Smooth muscle cell (in vitro differentiated cells): ENCODE results near the gene SERPINE3. TPM values are rescaled to one million over a fixed set of nuclear protein-coding genes. Genes with fewer than 3 reads are reported as not detected.

ENCODE experiments used
- DNase-seq: peaks from one replicate; lab custom pipeline; 2025; ENCODE audit not compliant: unreplicated experiment; lab: John Stamatoyannopoulos, UW
- H2AFZ ChIP-seq: fragments of 200-600 bp; sonication (generic); 2 replicates; pipeline ENCODE4 v1.6.0; 2016; ENCODE audit warnings: antibody characterized with exemption, low read depth, mild to moderate bottlenecking
- H3F3A ChIP-seq: fragments of 200-600 bp; sonication (generic); 2 replicates; pipeline ENCODE4 v1.6.0; 2017; ENCODE audit warnings: antibody characterized with exemption, low read depth
- H3K27ac ChIP-seq: fragments of 200-600 bp; sonication (generic); 2 replicates; pipeline ENCODE4 v1.5.1; 2016; ENCODE audit warnings: low read depth, mild to moderate bottlenecking
- H3K27me3 ChIP-seq: fragments of 200-600 bp; sonication (generic); 2 replicates; pipeline ENCODE4 v1.6.1; 2016; ENCODE audit warnings: low read depth, mild to moderate bottlenecking
- H3K36me3 ChIP-seq: fragments of 200-600 bp; sonication (generic); 2 replicates; pipeline ENCODE4 v1.5.1; 2016; ENCODE audit warnings: low read depth
- H3K4me1 ChIP-seq: fragments of 200-600 bp; sonication (generic); 2 replicates; pipeline ENCODE4 v1.5.1; 2016; ENCODE audit warnings: low read depth
- H3K4me2 ChIP-seq: fragments of 200-600 bp; sonication (generic); 2 replicates; pipeline ENCODE4 v1.6.0; 2016; ENCODE audit warnings: mild to moderate bottlenecking
- H3K4me3 ChIP-seq: fragments of 200-600 bp; sonication (generic); 2 replicates; pipeline ENCODE4 v1.5.1; 2016; ENCODE audit warnings: mild to moderate bottlenecking
- H3K79me2 ChIP-seq: fragments of 200-600 bp; sonication (generic); 2 replicates; pipeline ENCODE4 v1.6.0; 2016; ENCODE audit warnings: low read depth, mild to moderate bottlenecking
- H3K9ac ChIP-seq: fragments of 200-600 bp; sonication (generic); 2 replicates; pipeline ENCODE4 v1.6.0; 2016; ENCODE audit warnings: low read depth
- H3K9me3 ChIP-seq: fragments of 200-600 bp; sonication (generic); replicated peaks from 2 replicates; pipeline ENCODE4 v1.5.1; 2016; ENCODE audit warnings: low read depth
- H4K20me1 ChIP-seq: fragments of 200-600 bp; sonication (generic); 2 replicates; pipeline ENCODE4 v1.6.0; 2016; ENCODE audit warnings: low read depth
- CTCF ChIP-seq: fragments of 200-600 bp; sonication (generic); IDR thresholded peaks from 2 replicates; pipeline ENCODE4 v1.5.1; 2017; ENCODE audit warnings: borderline replicate concordance, mild to moderate bottlenecking, antibody characterized with exemption; ENCODE audit not compliant: insufficient read depth, poor library complexity, severe bottlenecking
- WGBS: methylation state at CpG from one replicate; pipeline ENCODE4 v1.1.7; 2016; ENCODE audit warnings: low lambda C conversion rate; 5-methylcytosine and 5-hydroxymethylcytosine counted together
- polyA plus RNA-seq: library from polyadenylated mRNA; unstranded; fragments of >200 nt; fragmentation: Nextera tagmentation; extraction: Ambion mirVana; gene quantifications from 2 replicates; pipeline ENCODE4 v1.2.1, GENCODE V29; 2016
- total RNA-seq: library from RNA; depleted of rRNA; stranded (reverse); fragments of >200 nt; gene quantifications from 2 replicates; pipeline ENCODE4 v1.2.3, GENCODE V29; 2014

Gene SERPINE3
- total and polyA plus RNA-seq, 2 experiments from 2014 or later: not detected

GRCh38 chr13:51305271-51305967 is 34.1 kb upstream of the SERPINE3 start:
- H3K27me3 ChIP-seq: no peaks in the 10 kb centered on the region
- no peaks in the 10 kb centered on the region for H3K79me2 ChIP-seq
- no peaks in the 10 kb centered on the region for H3F3A ChIP-seq
- 55% methylated on average over 7 of the region's 7 CpGs for WGBS
- no peak overlapping the region for H3K4me2 ChIP-seq
- no peak for DNase-seq
- no peak overlapping the region for H3K4me3 ChIP-seq
- H3K9ac ChIP-seq: no peak overlapping the region
- no peaks in the 10 kb centered on the region for H4K20me1 ChIP-seq
- H3K4me1 ChIP-seq: peaks cover 54% of the 10 kb centered on the region
- H3K27ac ChIP-seq: no peak overlapping the region
- no peak overlapping the region for H2AFZ ChIP-seq
- H3K9me3 ChIP-seq: no peaks in the 10 kb centered on the region
- H3K36me3 ChIP-seq: no peaks in the 10 kb centered on the region
- TF ChIP-seq CTCF: no peak

- Histone ChIP-seq H3K4me3 (no peak overlapping the region), H3K27me3 (no peaks in the 10 kb centered on the region), H4K20me1 (no peaks in the 10 kb centered on the region), H3F3A (no peaks in the 10 kb centered on the region), H3K9me3 (no peaks in the 10 kb centered on the region), H2AFZ (no peak overlapping the region), H3K4me1 (peaks cover 59% of the 10 kb centered on the region), H3K4me2 (no peak overlapping the region), H3K9ac (no peak overlapping the region), H3K79me2 (no peaks in the 10 kb centered on the region), H3K27ac (no peak overlapping the region), H3K36me3 (no peaks in the 10 kb centered on the region)
- TF ChIP-seq CTCF: no peak
- DNase-seq: no peak
- 70% methylated on average over 6 of the region's 6 CpGs for WGBS
Observed at GRCh38 chr13:51308781-51309180, 30.7 kb upstream of the SERPINE3 start.

- WGBS: 94% methylated on average over 2 of the region's 2 CpGs
- H4K20me1 ChIP-seq: no peaks in the 10 kb centered on the region
- TF ChIP-seq CTCF: no peak
- H3K4me3 ChIP-seq: no peak overlapping the region
- H3K79me2 ChIP-seq: no peaks in the 10 kb centered on the region
- H3K36me3 ChIP-seq: no peaks in the 10 kb centered on the region
- H3K27ac ChIP-seq: no peak overlapping the region
- no peak overlapping the region for H2AFZ ChIP-seq
- DNase-seq: no peak
- no peaks in the 10 kb centered on the region for H3K27me3 ChIP-seq
- no peak overlapping the region for H3K4me2 ChIP-seq
- no peaks in the 10 kb centered on the region for H3K9me3 ChIP-seq
- peaks cover 57% of the 10 kb centered on the region for H3K4me1 ChIP-seq
- no peak overlapping the region for H3K9ac ChIP-seq
- H3F3A ChIP-seq: no peaks in the 10 kb centered on the region
Observed at GRCh38 chr13:51311231-51311630, 28.3 kb upstream of the SERPINE3 start.

GRCh38 chr13:51311957-51312520 is 27.5 kb upstream of the SERPINE3 start:
- no peak overlapping the region for H3K27ac ChIP-seq
- no peak overlapping the region for H3K4me2 ChIP-seq
- H3K9ac ChIP-seq: no peak overlapping the region
- H3K27me3 ChIP-seq: no peaks in the 10 kb centered on the region
- no peak overlapping the region for H3K4me3 ChIP-seq
- DNase-seq: no peak
- H3K4me1 ChIP-seq: peaks cover 57% of the 10 kb centered on the region
- no peaks in the 10 kb centered on the region for H3K36me3 ChIP-seq
- H3F3A ChIP-seq: no peaks in the 10 kb centered on the region
- H3K9me3 ChIP-seq: no peaks in the 10 kb centered on the region
- H4K20me1 ChIP-seq: no peaks in the 10 kb centered on the region
- no peaks in the 10 kb centered on the region for H3K79me2 ChIP-seq
- WGBS: 88% methylated on average over 5 of the region's 5 CpGs
- no peak for TF ChIP-seq CTCF
- no peak overlapping the region for H2AFZ ChIP-seq
